GM23338 (cell line): Measurements from ENCODE around the gene HOMER1. TPM values are rescaled to one million over a fixed set of nuclear protein-coding genes. Genes with fewer than 3 reads are reported as not detected.

ENCODE experiments used
- ATAC-seq: fragments of 200-7000 bp; cut with Tn5 transposase; 3 replicates; pipeline ENCODE4 v1.9.1; 2020
- DNase-seq: peaks from one replicate; pipeline ENCODE4 v3.0.0-alpha.2; 2015; ENCODE audit warnings: low spot score
- H2AFZ ChIP-seq: fragments of 200-600 bp; sonication (generic); 2 replicates; pipeline ENCODE4 v1.8.0; 2016; ENCODE audit warnings: antibody characterized with exemption, mild to moderate bottlenecking, moderate library complexity
- H3F3A ChIP-seq: fragments of 200-600 bp; sonication (generic); replicated peaks from 2 replicates; pipeline ENCODE4 v1.8.0; 2017; ENCODE audit warnings: antibody characterized with exemption, mixed run types, low read depth
- H3K27ac ChIP-seq: fragments of 200-600 bp; sonication (generic); 2 replicates; pipeline ENCODE4 v1.6.1; 2016; ENCODE audit warnings: low read depth
- H3K27me3 ChIP-seq: fragments of 200-600 bp; sonication (generic); 2 replicates; pipeline ENCODE4 v1.8.0; 2016; ENCODE audit warnings: mild to moderate bottlenecking, mixed run types, moderate library complexity; ENCODE audit not compliant: insufficient read depth
- H3K36me3 ChIP-seq: fragments of 200-600 bp; sonication (generic); 2 replicates; pipeline ENCODE4 v1.8.0; 2016; ENCODE audit warnings: mild to moderate bottlenecking; ENCODE audit not compliant: insufficient read depth
- H3K4me1 ChIP-seq: fragments of 200-600 bp; sonication (generic); 2 replicates; pipeline ENCODE4 v1.8.0; 2016; ENCODE audit warnings: mild to moderate bottlenecking, moderate library complexity; ENCODE audit not compliant: insufficient read depth
- H3K4me2 ChIP-seq: fragments of 200-600 bp; sonication (generic); 2 replicates; pipeline ENCODE4 v1.7.1; 2017; ENCODE audit warnings: mixed run types
- H3K4me3 ChIP-seq: fragments of 200-600 bp; sonication (generic); 2 replicates; pipeline ENCODE4 v1.6.1; 2016; ENCODE audit warnings: mixed run types
- H3K79me2 ChIP-seq: fragments of 200-600 bp; sonication (generic); replicated peaks from 2 replicates; pipeline ENCODE4 v1.8.0; 2017; ENCODE audit warnings: mild to moderate bottlenecking; ENCODE audit not compliant: insufficient read depth
- H3K9me2 ChIP-seq: fragments of 200-600 bp; sonication (generic); 2 replicates; pipeline ENCODE4 v1.8.0; 2017; ENCODE audit not compliant: insufficient read depth
- H4K20me1 ChIP-seq: fragments of 200-600 bp; sonication (generic); replicated peaks from 2 replicates; pipeline ENCODE4 v1.8.0; 2017; ENCODE audit warnings: mild to moderate bottlenecking; ENCODE audit not compliant: insufficient read depth
- H3K27ac Mint-ChIP-seq: 2 replicates; pipeline ENCODE4 v1.8.0; 2020; ENCODE audit warnings: inconsistent platforms, mild to moderate bottlenecking, moderate library complexity, mixed read lengths
- H3K27me3 Mint-ChIP-seq: 3 replicates; pipeline ENCODE4 v1.8.0; 2022; ENCODE audit warnings: low read depth, mild to moderate bottlenecking, moderate library complexity, mixed read lengths, inconsistent platforms; ENCODE audit not compliant: insufficient read depth, poor library complexity
- H3K36me3 Mint-ChIP-seq: 3 replicates; pipeline ENCODE4 v1.8.0; 2021; ENCODE audit warnings: low read depth, mild to moderate bottlenecking, inconsistent platforms, moderate library complexity, mixed read lengths
- H3K4me1 Mint-ChIP-seq: 3 replicates; pipeline ENCODE4 v1.8.0; 2020; ENCODE audit warnings: mild to moderate bottlenecking, inconsistent platforms, mixed read lengths
- H3K4me3 Mint-ChIP-seq: 3 replicates; pipeline ENCODE4 v1.8.0; 2021; ENCODE audit warnings: moderate library complexity, mild to moderate bottlenecking, inconsistent platforms, mixed read lengths
- H3K9me3 Mint-ChIP-seq: 3 replicates; pipeline ENCODE4 v1.8.0; 2020; ENCODE audit warnings: moderate library complexity, mild to moderate bottlenecking, inconsistent platforms, mixed read lengths
- CREB1 ChIP-seq: fragments of 250-450 bp; sonication (Bioruptor Pico); IDR thresholded peaks from 2 replicates; pipeline ENCODE4 v1.5.0; 2020; ENCODE audit warnings: low read depth, mild to moderate bottlenecking, moderate library complexity
- CTCF ChIP-seq, 2 experiments: fragments of 200-600 bp in 1 of 2; sonication (generic) in 1 of 2; conservative IDR thresholded peaks; 2 replicates each; pipeline versions ENCODE4 v1.5.1 to v1.6.1; 2016 to 2017; ENCODE audit warnings: antibody characterized with exemption in 2 of 2, low read depth in 2 of 2, mild to moderate bottlenecking in 2 of 2, moderate library complexity in 1 of 2
- EZH2 ChIP-seq: fragments of 200-600 bp; sonication (generic); IDR thresholded peaks from one replicate; pipeline ENCODE4 v1.8.0; 2017; ENCODE audit warnings: antibody characterized with exemption, mild to moderate bottlenecking, low read depth; ENCODE audit not compliant: unreplicated experiment
- JUNB ChIP-seq: IDR thresholded peaks from one replicate; pipeline ENCODE4 v1.6.1; 2016; ENCODE audit warnings: antibody characterized with exemption; ENCODE audit not compliant: unreplicated experiment
- NANOG ChIP-seq: IDR thresholded peaks from 2 replicates; pipeline ENCODE4 v1.6.1; 2016; ENCODE audit warnings: antibody characterized with exemption, borderline replicate concordance
- POLR2AphosphoS5 ChIP-seq: IDR thresholded peaks from 2 replicates; pipeline ENCODE4 v1.6.1; 2016; ENCODE audit warnings: antibody characterized with exemption, low read depth
- STAT1 ChIP-seq: IDR thresholded peaks from one replicate; pipeline ENCODE4 v1.6.1; 2016; ENCODE audit warnings: antibody characterized with exemption; ENCODE audit not compliant: unreplicated experiment
- ZNF331 ChIP-seq: fragments of 250-450 bp; sonication (Bioruptor Pico); IDR thresholded peaks from 2 replicates; pipeline ENCODE4 v1.5.0; 2020; ENCODE audit warnings: low read depth, mild to moderate bottlenecking, moderate library complexity
- ZNF462 ChIP-seq: fragments of 250-450 bp; sonication (Bioruptor Pico); IDR thresholded peaks from 2 replicates; pipeline ENCODE4 v1.5.0; 2020; ENCODE audit warnings: mild to moderate bottlenecking, moderate library complexity
- polyA plus RNA-seq: library from polyadenylated mRNA; unstranded; fragments of >200 nt; fragmentation: Nextera tagmentation; extraction: Ambion mirVana; gene quantifications from 2 replicates; pipeline ENCODE4 v1.2.1, GENCODE V29; 2016
- total RNA-seq: library from RNA; depleted of rRNA; stranded (reverse); fragments of >200 nt; shearing (Covaris generic); gene quantifications from 2 replicates; pipeline ENCODE4 v1.2.3, GENCODE V29; 2014

The HOMER1 gene
- total and polyA plus RNA-seq, 2 experiments from 2014 or later = 45.1 to 80.3 TPM

DNA sequence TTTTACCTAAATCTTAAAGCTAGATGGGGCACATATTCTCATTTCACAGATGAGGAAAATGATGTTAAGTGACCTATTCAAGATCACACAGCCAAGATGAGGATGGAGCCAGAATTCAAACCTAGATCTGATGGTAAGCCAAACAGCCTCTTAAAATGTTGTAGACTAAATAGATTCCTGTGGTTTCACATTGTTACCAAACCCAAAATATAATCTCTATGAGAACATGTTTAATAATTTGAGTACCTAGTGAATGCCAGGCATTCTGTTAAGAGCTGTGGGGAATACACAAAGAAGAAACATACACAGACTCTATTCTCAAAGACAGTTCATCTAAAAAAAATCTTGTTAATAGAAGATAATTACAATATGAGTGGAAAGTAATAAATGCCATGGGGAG lies 25.2 kb downstream of the HOMER1 start (continued):
- TF ChIP-seq CTCF (conservative IDR thresholded peaks at IDR 0.05; ENCODE audit: low read depth in 2 of 2) = no peak
- no peak for TF ChIP-seq STAT1
- TF ChIP-seq NANOG = no peak

GRCh38 chr5:79488058-79488457 lies 25.9 kb downstream of the HOMER1 start:
- H3K4me3 ChIP-seq = no peak overlapping the region
- H4K20me1 ChIP-seq = peaks cover 5% of the 10 kb centered on the region
- Mint-ChIP-seq H3K9me3 (no peaks in the 10 kb centered on the region), H3K36me3 (peaks cover 4% of the 10 kb centered on the region; the same call in 2 of the 3 replicates), H3K27me3 (no peaks in the 10 kb centered on the region), H3K4me3 (no peak overlapping the region), H3K27ac (no peak overlapping the region), H3K4me1 (peaks cover 16% of the 10 kb centered on the region)
- H3K27ac ChIP-seq = no peak overlapping the region
- no peak overlapping the region for H2AFZ ChIP-seq
- H3K36me3 ChIP-seq = no peaks in the 10 kb centered on the region
- H3K9me2 ChIP-seq = no peaks in the 10 kb centered on the region
- H3K27me3 ChIP-seq = no peaks in the 10 kb centered on the region
- H3K4me2 ChIP-seq = no peak overlapping the region
- no peak for TF ChIP-seq POLR2AphosphoS5
- TF ChIP-seq EZH2 = no peak
- no peak for TF ChIP-seq JUNB
- no peak for TF ChIP-seq ZNF331
- no peak for TF ChIP-seq CREB1 (CRISPR knock-in tag)
- TF ChIP-seq NANOG = no peak
- no peak for TF ChIP-seq CTCF (conservative IDR thresholded peaks at IDR 0.05; ENCODE audit: low read depth in 2 of 2)
- TF ChIP-seq ZNF462 (CRISPR knock-in tag) = no peak
- H3F3A ChIP-seq = no peaks in the 10 kb centered on the region
- no peak for ATAC-seq
- DNase-seq = no peak
- H3K4me1 ChIP-seq = peaks cover 11% of the 10 kb centered on the region
- peaks cover 100% of the 10 kb centered on the region for H3K79me2 ChIP-seq
